Endothelial cell of umbilical vein (primary cell): ENCODE data around the gene SRSF2.

Experiments
- EZH2 ChIP-seq: IDR thresholded peaks from 2 replicates; pipeline ENCODE4 v1.6.1; 2012; ENCODE audit warnings: borderline replicate concordance, low read depth, mild to moderate bottlenecking, moderate library complexity, low read length, inconsistent platforms; ENCODE audit not compliant: severe bottlenecking
- GATA2 ChIP-seq: IDR thresholded peaks from 2 replicates; pipeline ENCODE4 v1.7.0; 2011; ENCODE audit warnings: low read depth, mild to moderate bottlenecking, moderate library complexity, mixed read lengths, low read length; ENCODE audit not compliant: insufficient read length, insufficient read depth
- JUN ChIP-seq: IDR thresholded peaks from 2 replicates; pipeline ENCODE4 v1.6.1; 2011; ENCODE audit warnings: borderline replicate concordance, low read depth; ENCODE audit not compliant: insufficient read length, insufficient read depth
- MYC ChIP-seq: IDR thresholded peaks from one replicate; pipeline ENCODE4 v1.6.1; 2011; ENCODE audit warnings: mild to moderate bottlenecking, low read depth, low read length
- POLR2A ChIP-seq: IDR thresholded peaks from 2 replicates; pipeline ENCODE4 v1.6.1; 2012; ENCODE audit warnings: low read depth, mild to moderate bottlenecking, control low read depth, low read length
- POLR2AphosphoS5 ChIP-seq: IDR thresholded peaks from 2 replicates; pipeline ENCODE4 v1.6.1; 2012; ENCODE audit warnings: low read depth, mild to moderate bottlenecking, control low read depth, low read length, moderate library complexity; ENCODE audit not compliant: insufficient read depth
- TF ChIP-seq, protein P1 (sequence below), 2 donors: IDR thresholded peaks; 1 replicate in 1 of 2; 2 replicates in 1 of 2; pipeline ENCODE4 v1.5.1; 2011; ENCODE audit warnings: low read length in 2 of 2, mild to moderate bottlenecking in 2 of 2, moderate library complexity in 2 of 2, control low read depth in 1 of 2, inconsistent platforms in 1 of 2, low read depth in 1 of 2; ENCODE audit not compliant: insufficient read depth in 1 of 2; ENCODE audit errors: extremely low read depth in 1 of 2
- TF ChIP-seq, protein P2 (sequence below): IDR thresholded peaks from 2 replicates; pipeline ENCODE4 v1.6.1; 2011; ENCODE audit not compliant: insufficient read depth, insufficient read length

DNA sequence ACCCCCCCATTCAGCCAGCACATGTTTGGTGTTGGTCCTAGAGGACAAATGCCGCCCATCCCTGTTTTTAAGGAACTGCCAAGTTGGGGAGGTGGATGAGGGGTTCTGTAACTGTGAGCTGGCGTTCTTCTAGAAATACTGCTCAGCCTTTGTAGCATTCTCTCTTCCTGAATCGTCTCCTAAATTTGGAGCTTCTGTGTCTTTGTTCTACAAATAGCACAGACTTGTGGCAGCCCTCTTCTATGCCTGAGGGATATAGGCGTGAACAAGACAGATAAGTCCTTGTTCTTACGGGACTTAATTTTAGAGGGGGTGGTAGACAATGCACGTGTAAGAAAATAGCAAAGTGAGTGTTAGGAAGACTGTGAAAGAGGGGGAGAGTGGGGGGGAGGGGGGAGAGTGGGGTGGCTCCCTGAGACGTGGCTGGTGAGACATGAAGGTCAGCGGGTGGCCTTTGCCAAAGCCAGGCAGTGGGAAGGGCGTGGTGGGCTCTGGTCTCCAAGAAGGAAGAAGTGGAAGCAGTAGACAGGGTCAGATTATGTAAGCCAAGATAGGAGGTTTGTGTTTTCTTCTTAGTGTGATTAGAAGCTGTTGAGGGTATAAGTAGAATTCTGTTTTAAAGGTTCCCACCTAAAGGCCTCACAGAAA is 10.7 kb upstream of the SRSF2 start:
- TF ChIP-seq, protein P1, sequence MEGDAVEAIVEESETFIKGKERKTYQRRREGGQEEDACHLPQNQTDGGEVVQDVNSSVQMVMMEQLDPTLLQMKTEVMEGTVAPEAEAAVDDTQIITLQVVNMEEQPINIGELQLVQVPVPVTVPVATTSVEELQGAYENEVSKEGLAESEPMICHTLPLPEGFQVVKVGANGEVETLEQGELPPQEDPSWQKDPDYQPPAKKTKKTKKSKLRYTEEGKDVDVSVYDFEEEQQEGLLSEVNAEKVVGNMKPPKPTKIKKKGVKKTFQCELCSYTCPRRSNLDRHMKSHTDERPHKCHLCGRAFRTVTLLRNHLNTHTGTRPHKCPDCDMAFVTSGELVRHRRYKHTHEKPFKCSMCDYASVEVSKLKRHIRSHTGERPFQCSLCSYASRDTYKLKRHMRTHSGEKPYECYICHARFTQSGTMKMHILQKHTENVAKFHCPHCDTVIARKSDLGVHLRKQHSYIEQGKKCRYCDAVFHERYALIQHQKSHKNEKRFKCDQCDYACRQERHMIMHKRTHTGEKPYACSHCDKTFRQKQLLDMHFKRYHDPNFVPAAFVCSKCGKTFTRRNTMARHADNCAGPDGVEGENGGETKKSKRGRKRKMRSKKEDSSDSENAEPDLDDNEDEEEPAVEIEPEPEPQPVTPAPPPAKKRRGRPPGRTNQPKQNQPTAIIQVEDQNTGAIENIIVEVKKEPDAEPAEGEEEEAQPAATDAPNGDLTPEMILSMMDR (IDR thresholded peaks at IDR 0.05; ENCODE audit: extremely low read depth in 1 of 2, insufficient read depth in 1 of 2, low read depth in 1 of 2, low read length in 2 of 2), result no peak
- no peak for TF ChIP-seq EZH2
- no peak for TF ChIP-seq POLR2A
- no peak for TF ChIP-seq JUN
- TF ChIP-seq POLR2AphosphoS5, result no peak
- no peak for TF ChIP-seq MYC
- TF ChIP-seq, protein P2, sequence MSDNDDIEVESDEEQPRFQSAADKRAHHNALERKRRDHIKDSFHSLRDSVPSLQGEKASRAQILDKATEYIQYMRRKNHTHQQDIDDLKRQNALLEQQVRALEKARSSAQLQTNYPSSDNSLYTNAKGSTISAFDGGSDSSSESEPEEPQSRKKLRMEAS, result no peak
- TF ChIP-seq GATA2, result no peak
